ENCODE measurements around the gene KIAA0408. TPM values are rescaled to one million over a fixed set of nuclear protein-coding genes. Genes with fewer than 3 reads are reported as not detected.
"Not testable (repeated sequence)": the region's sequence is repeated elsewhere in the genome, so short reads cannot be mapped to it uniquely, and the experiment has no call there.

KIAA0408 gene
- total RNA-seq, 1 donor from 2014 or later, result 0.80 TPM

DNA sequence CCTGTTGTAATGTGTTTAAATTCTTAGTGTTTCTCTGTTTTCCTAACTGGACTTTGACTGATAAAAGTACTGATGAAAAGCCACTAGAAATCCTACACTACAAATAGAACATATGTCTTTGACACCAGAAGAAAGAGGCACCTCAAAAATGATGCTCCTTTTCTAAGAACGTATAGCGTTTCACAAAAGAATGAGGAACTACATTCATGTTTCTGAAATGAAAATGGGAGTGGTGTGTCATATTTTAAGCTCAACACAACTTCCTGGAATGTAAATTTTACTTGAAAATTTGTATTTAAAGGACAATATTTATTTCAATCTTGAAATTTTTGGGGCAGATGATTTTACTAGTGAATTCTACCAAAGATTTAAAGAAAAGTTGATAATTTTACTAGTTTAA lies 35.3 kb downstream of the KIAA0408 start:
- ChIA-PET CTCF (no interaction called here), POLR2A (interaction anchor here (0.6 kb wide), 1 partner anchor 158 kb away, joined by 3 read pairs; the partner anchor contains the start of gene RNF146)
- Mint-ChIP-seq H3K9me3 (peaks cover 3% of the 10 kb centered on the region), H3K27ac (peak overlapping the region; percentile 82), H3K4me3 (peak overlapping the region; percentile 20), H3K36me3 (ENCODE audit: low read depth) (no peaks in the 10 kb centered on the region), H3K27me3 (no peaks in the 10 kb centered on the region), H3K4me1 (peaks cover 21% of the 10 kb centered on the region)
- intact Hi-C loops (cut with micrococcal nuclease), result loop anchor here (1.0 kb wide), 1 partner anchor 83 kb away; no protein-coding TSS in a partner anchor
- DNase-seq (no peak), ATAC-seq (ENCODE audit: low read depth) (no peak)
- TF ChIP-seq, protein P1, sequence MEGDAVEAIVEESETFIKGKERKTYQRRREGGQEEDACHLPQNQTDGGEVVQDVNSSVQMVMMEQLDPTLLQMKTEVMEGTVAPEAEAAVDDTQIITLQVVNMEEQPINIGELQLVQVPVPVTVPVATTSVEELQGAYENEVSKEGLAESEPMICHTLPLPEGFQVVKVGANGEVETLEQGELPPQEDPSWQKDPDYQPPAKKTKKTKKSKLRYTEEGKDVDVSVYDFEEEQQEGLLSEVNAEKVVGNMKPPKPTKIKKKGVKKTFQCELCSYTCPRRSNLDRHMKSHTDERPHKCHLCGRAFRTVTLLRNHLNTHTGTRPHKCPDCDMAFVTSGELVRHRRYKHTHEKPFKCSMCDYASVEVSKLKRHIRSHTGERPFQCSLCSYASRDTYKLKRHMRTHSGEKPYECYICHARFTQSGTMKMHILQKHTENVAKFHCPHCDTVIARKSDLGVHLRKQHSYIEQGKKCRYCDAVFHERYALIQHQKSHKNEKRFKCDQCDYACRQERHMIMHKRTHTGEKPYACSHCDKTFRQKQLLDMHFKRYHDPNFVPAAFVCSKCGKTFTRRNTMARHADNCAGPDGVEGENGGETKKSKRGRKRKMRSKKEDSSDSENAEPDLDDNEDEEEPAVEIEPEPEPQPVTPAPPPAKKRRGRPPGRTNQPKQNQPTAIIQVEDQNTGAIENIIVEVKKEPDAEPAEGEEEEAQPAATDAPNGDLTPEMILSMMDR (IDR thresholded peaks at IDR 0.05), result no peak

DNA sequence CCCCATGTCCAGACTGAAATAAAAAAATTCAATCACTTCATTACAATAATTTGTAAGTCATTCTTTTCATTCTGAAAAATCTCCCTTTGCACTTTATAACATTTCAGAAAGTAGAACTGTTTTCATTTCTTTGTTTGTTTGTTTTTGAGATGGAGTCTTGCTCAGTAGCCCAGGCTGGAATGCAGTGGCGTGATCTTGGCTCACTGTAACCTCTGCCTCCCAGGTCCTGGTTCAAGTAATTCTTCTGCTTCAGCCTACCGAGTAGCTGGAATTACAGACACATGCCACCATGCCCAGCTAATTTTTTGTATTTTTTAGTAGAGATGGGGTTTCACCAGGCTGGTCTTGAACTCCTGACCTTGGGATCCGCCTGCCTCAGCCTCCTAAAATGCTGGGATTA lies 38.0 kb downstream of the KIAA0408 start:
- H3K9me3 Mint-ChIP-seq; H3K27ac Mint-ChIP-seq; H3K4me3 Mint-ChIP-seq; H3K27me3 Mint-ChIP-seq; ATAC-seq (ENCODE audit: low read depth); DNase-seq; H3K36me3 Mint-ChIP-seq (ENCODE audit: low read depth): not testable (repeated sequence)
- ChIA-PET CTCF (interaction anchor here (1.1 to 6.1 kb wide), 4 partner anchors 113 to 138 kb away, joined by 3 to 60 read pairs (median 3); no protein-coding TSS in a partner anchor), POLR2A (interaction anchor here (1.5 kb wide), 1 partner anchor 79 kb away, joined by 3 read pairs; no protein-coding TSS in a partner anchor)
- peaks cover 21% of the 10 kb centered on the region for H3K4me1 Mint-ChIP-seq
- intact Hi-C loops (cut with micrococcal nuclease), result loop anchor here (2.0 kb wide), 1 partner anchor 234 kb away; no protein-coding TSS in a partner anchor

DNA sequence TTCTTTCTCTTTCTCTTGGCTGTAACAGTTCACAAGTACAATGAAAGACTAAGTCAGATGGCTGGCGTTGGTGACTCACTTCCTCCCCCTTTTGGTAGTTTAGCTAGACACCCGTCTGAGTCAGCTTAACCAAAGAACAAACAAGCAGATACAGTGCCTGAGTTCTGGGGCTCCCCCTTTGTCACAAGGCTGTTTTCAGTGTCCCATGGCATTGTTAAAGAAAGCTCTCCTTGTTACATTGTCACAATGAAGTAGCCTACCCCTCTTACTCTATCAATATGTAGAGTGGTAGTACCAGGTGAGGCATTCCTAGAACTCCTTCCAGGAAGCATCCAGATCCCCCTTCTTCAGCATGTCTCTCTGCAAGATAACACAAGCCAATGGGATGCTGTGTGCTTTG lies 38.6 kb downstream of the KIAA0408 start:
- Mint-ChIP-seq H3K9me3 (no peaks in the 10 kb centered on the region), H3K27me3 (no peaks in the 10 kb centered on the region), H3K36me3 (ENCODE audit: low read depth) (no peaks in the 10 kb centered on the region), H3K27ac (no peak overlapping the region), H3K4me3 (peak overlapping the region; percentile 28), H3K4me1 (peaks cover 21% of the 10 kb centered on the region)
- ATAC-seq (ENCODE audit: low read depth) (peak; percentile 99), DNase-seq (no peak)
- ChIA-PET CTCF (interaction anchor here (0.7 to 6.1 kb wide), 7 partner anchors 41 to 154 kb away, joined by 3 to 60 read pairs (median 3); partner anchors contain the start of gene RNF146), POLR2A (interaction anchor here (1.5 kb wide), 1 partner anchor 78 kb away, joined by 3 read pairs; no protein-coding TSS in a partner anchor)
- TF ChIP-seq, protein P1 (IDR thresholded peaks at IDR 0.05), result no peak
- intact Hi-C loops (cut with micrococcal nuclease), result loop anchor here (1.0 to 2.0 kb wide), 3 partner anchors 77 to 234 kb away; partner anchors contain the start of gene ECHDC1

DNA sequence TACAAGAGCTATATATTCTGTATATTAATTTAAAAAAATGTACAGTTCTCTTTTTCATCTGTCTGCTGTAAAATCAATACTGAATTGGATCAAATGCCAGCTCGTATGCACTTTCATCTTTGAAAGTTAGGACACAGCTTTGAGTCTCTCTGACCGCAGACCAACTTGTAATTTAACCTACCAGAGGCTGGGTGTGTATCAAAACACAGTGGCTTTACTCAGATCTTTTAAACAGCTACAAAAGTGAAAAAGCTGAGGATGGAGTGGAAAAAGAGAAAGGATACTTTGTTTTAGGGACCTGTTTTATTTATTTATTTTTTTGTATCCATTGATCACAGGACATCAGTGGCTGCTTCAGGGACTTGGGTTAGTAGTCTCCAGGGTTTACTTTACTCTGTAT lies 44.1 kb downstream of the KIAA0408 start:
- H3K36me3 Mint-ChIP-seq (ENCODE audit: low read depth), result no peaks in the 10 kb centered on the region
- no peaks in the 10 kb centered on the region for H3K27me3 Mint-ChIP-seq
- no peak for ATAC-seq (ENCODE audit: low read depth)
- no peak overlapping the region for H3K4me3 Mint-ChIP-seq
- no peaks in the 10 kb centered on the region for H3K4me1 Mint-ChIP-seq
- intact Hi-C loops (cut with micrococcal nuclease), result no loop called here
- ChIA-PET POLR2A (no interaction called here), CTCF (no interaction called here)
- TF ChIP-seq, protein P1 (IDR thresholded peaks at IDR 0.05), result no peak
- no peaks in the 10 kb centered on the region for H3K9me3 Mint-ChIP-seq
- H3K27ac Mint-ChIP-seq, result no peak overlapping the region
- no peak for DNase-seq

DNA sequence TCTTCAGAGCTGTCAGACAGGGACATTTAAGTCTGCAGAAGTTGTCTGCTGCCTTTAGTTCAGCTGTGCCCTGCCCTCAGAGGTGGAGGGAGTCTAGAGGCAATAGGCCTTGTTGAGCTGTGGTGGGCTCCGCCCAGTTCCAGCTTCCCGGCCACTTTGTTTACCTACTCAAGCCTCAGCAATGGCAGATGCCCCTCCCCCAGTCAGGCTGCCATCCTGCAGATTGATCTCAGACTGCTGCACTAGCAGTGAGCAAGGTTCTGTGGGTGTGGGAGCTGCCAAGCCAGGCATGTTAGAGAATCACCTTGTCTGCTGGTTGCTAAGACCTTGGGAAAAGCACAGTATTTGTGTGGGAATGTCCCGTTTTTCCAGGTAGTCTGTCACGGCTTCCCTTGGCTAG lies 46.1 kb downstream of the KIAA0408 start:
- H3K27me3 Mint-ChIP-seq; POLR2A ChIA-PET; H3K9me3 Mint-ChIP-seq; ATAC-seq (ENCODE audit: low read depth); H3K36me3 Mint-ChIP-seq (ENCODE audit: low read depth); intact Hi-C loops (cut with micrococcal nuclease); CTCF ChIA-PET; H3K4me3 Mint-ChIP-seq; DNase-seq; H3K4me1 Mint-ChIP-seq; H3K27ac Mint-ChIP-seq: not testable (repeated sequence)

DNA sequence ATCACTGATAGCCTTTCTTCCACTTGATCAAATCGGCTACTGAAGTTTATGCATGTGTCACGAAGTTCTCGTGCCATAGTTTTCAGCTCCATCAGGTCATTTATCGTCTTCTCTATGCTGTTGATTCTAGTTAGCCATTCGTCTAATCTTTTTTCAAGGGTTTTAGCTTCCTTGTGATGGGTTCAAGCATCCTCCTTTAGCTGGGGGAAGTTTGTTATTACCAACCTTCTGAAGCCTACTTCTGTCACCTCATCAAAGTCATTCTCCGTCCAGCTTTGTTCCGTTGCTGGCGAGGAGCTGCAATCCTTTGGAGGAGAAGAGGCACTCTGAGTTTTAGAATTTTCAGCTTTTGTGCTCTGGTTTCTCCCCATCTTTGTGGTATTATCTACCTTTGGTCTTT lies 47.2 kb downstream of the KIAA0408 start:
- POLR2A ChIA-PET; H3K4me1 Mint-ChIP-seq; H3K27ac Mint-ChIP-seq; ATAC-seq (ENCODE audit: low read depth); intact Hi-C loops (cut with micrococcal nuclease); H3K4me3 Mint-ChIP-seq; CTCF ChIA-PET; DNase-seq; H3K36me3 Mint-ChIP-seq (ENCODE audit: low read depth); H3K9me3 Mint-ChIP-seq; H3K27me3 Mint-ChIP-seq: not testable (repeated sequence)

Other genes starting within 250 kb of the KIAA0408 start
- 32.9 and 35.3 TPM in 2 replicates for gene RNF146, start 192.5 kb downstream of the KIAA0408 start, total RNA-seq
- gene ECHDC1, start 115.8 kb downstream of the KIAA0408 start, total RNA-seq, result 57.3 and 59.7 TPM in 2 replicates
- not detected in 2 replicates for gene C6orf58, start 117.8 kb upstream of the KIAA0408 start, total RNA-seq

Data from activated B cell treated with CpG ODN at 0.5 μM for 24 hours (primary cell).